Body of pancreas (tissue), 4 donors: ENCODE data around the gene RPL38. TPM values are rescaled to one million over a fixed set of nuclear protein-coding genes. Genes with fewer than 3 reads are reported as not detected.

ENCODE experiments used
- ATAC-seq: fragments of 150-250 bp; one replicate; pipeline ENCODE4 v1.9.1; 2016
- DNase-seq, 4 donors: peaks; one replicate each; pipeline ENCODE4 v3.0.0-alpha.2; 2019
- H3K27ac ChIP-seq, 4 donors: fragments of 200-600 bp; sonication (generic); 1 replicate in 3 of 4; 2 replicates in 1 of 4; pipeline versions ENCODE4 v1.5.1 to v1.6.1; 2016 to 2019; ENCODE audit warnings: mild to moderate bottlenecking in 1 of 4, mixed read lengths in 1 of 4, moderate library complexity in 1 of 4
- H3K27me3 ChIP-seq, 2 donors: fragments of 200-600 bp; sonication (generic); one replicate each; pipeline ENCODE4 v1.6.0; 2016; ENCODE audit warnings: mild to moderate bottlenecking in 1 of 2
- H3K36me3 ChIP-seq, 2 donors: fragments of 200-600 bp; sonication (generic); replicated peaks in 1 of 2; 2 replicates each; pipeline ENCODE4 v1.5.1; 2016; ENCODE audit warnings: low read depth in 2 of 2; ENCODE audit not compliant: insufficient read depth in 1 of 2
- H3K4me1 ChIP-seq: fragments of 200-600 bp; sonication (generic); one replicate; pipeline ENCODE4 v1.6.0; 2016
- H3K4me3 ChIP-seq, 2 donors: fragments of 200-600 bp; sonication (generic); 1 replicate in 1 of 2; 2 replicates in 1 of 2; pipeline ENCODE4 v1.5.1; 2016 to 2019
- H3K9me3 ChIP-seq, 3 donors: fragments of 200-600 bp; sonication (generic); 1 replicate in 2 of 3; 2 replicates in 1 of 3; pipeline ENCODE4 v1.5.1; 2016
- POLR2A ChIP-seq, 3 donors: fragments of 450-650 bp; IDR thresholded peaks; one replicate each; pipeline ENCODE4 v1.6.1; 2016; ENCODE audit warnings: antibody characterized with exemption in 3 of 3, mild to moderate bottlenecking in 2 of 3
- WGBS, 2 donors: methylation state at CpG; one replicate each; pipeline ENCODE4 v1.1.5; 2017; 5-methylcytosine and 5-hydroxymethylcytosine counted together
- intact Hi-C: fragments of 100-400 bp; cut with DNase I; formaldehyde crosslinking; loops from one replicate; pipeline ENCODE4 v1.15.1; 2023
- total RNA-seq, 2 donors: library from RNA; depleted of rRNA; stranded (reverse); fragments of >200 nt; gene quantifications; one replicate each; pipeline ENCODE4 v1.1.0, GENCODE V29; 2016
- TF ChIP-seq, protein P1 (sequence below), 7 experiments: fragments of 450-650 bp in 4 of 7; fragments of 200-600 bp in 3 of 7; sonication (generic) in 3 of 7; IDR thresholded peaks; one replicate each; pipeline ENCODE4 v1.5.1; 2016 to 2019; ENCODE audit warnings: antibody characterized with exemption in 7 of 7

RPL38 gene
- total RNA-seq, 2 donors from 2014 or later = 141 to 156 TPM

DNA sequence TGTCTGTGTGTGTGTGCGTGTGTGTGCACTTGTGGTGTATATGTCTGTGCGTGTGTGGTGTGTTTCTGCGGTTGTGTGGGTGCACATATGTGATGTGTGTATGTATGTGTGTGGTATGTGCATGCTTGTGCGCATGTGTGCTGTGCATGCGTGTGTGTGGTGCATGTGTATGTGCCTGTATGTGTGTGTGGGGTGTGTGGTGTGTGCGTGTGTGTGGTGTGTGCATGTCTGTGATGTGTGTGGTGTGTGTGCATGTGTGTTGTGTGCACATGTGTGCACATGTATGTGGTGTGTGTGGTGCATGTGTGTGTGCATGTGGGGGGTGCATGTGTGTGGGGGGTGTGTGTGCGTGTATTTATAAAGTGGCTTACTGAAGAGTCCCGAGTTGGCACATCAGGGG, 47.6 kb downstream of the RPL38 start:
- no peak for TF ChIP-seq POLR2A (IDR thresholded peaks at IDR 0.05)
- TF ChIP-seq, protein P1, sequence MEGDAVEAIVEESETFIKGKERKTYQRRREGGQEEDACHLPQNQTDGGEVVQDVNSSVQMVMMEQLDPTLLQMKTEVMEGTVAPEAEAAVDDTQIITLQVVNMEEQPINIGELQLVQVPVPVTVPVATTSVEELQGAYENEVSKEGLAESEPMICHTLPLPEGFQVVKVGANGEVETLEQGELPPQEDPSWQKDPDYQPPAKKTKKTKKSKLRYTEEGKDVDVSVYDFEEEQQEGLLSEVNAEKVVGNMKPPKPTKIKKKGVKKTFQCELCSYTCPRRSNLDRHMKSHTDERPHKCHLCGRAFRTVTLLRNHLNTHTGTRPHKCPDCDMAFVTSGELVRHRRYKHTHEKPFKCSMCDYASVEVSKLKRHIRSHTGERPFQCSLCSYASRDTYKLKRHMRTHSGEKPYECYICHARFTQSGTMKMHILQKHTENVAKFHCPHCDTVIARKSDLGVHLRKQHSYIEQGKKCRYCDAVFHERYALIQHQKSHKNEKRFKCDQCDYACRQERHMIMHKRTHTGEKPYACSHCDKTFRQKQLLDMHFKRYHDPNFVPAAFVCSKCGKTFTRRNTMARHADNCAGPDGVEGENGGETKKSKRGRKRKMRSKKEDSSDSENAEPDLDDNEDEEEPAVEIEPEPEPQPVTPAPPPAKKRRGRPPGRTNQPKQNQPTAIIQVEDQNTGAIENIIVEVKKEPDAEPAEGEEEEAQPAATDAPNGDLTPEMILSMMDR (IDR thresholded peaks at IDR 0.05) = no peak
- WGBS, 2 donors = 85% methylated on average over 8 of the region's 8 CpGs
- Histone ChIP-seq H3K9me3 (no peaks in the 10 kb centered on the region), H3K36me3 (no peaks in the 10 kb centered on the region), H3K4me1 (no peaks in the 10 kb centered on the region), H3K4me3 (no peak overlapping the region), H3K27me3 (no peaks in the 10 kb centered on the region), H3K27ac (no peak overlapping the region)
- ATAC-seq (no peak), DNase-seq (no peak)
- intact Hi-C loops = no loop called here

DNA sequence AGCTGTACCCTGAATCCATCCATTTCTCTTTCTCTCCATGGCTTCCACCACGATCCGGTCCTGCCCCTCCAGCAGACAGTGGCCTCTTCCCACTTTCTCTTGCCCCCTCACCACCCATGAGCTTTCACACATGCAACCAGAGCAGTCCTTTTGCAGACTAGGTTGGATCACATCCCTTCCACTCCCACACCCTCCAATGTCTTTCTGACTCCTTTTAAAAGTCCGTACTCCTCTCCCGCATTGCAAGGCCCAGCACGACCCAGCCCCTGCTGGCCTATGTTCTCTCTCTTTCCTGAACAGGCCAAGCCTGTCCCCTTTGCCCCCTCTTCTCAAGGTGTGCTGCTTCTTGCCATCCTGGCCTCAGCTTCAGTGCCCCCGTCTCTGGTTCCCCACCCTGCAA, 48.1 kb downstream of the RPL38 start:
- no peak for TF ChIP-seq POLR2A (IDR thresholded peaks at IDR 0.05)
- TF ChIP-seq, protein P1 (IDR thresholded peaks at IDR 0.05) = no peak

GRCh38 chr17:74252211-74252610, 48.7 kb downstream of the RPL38 start:
- no peaks in the 10 kb centered on the region for H3K36me3 ChIP-seq
- TF ChIP-seq, protein P1 (IDR thresholded peaks at IDR 0.05) = no peak
- no peak for TF ChIP-seq POLR2A (IDR thresholded peaks at IDR 0.05)
- no peaks in the 10 kb centered on the region for H3K4me1 ChIP-seq
- H3K27me3 ChIP-seq = no peaks in the 10 kb centered on the region
- ATAC-seq (no peak), DNase-seq (no peak)
- no peaks in the 10 kb centered on the region for H3K9me3 ChIP-seq
- intact Hi-C loops = no loop called here
- WGBS, 2 donors = 84 to 100% methylated on average over 5 to 8 of the region's 8 CpGs
- H3K4me3 ChIP-seq = no peak overlapping the region
- no peak overlapping the region for H3K27ac ChIP-seq

More for the DNA sequence above, 48.1 kb downstream of the RPL38 start:
- no peaks in the 10 kb centered on the region for H3K36me3 ChIP-seq
- WGBS, 2 donors = 81 to 86% methylated on average over 6 of the region's 6 CpGs
- DNase-seq (no peak), ATAC-seq (no peak)
- intact Hi-C loops = no loop called here
- H3K4me3 ChIP-seq = no peak overlapping the region
- H3K4me1 ChIP-seq = no peaks in the 10 kb centered on the region
- no peaks in the 10 kb centered on the region for H3K9me3 ChIP-seq
- H3K27me3 ChIP-seq = no peaks in the 10 kb centered on the region
- no peak overlapping the region for H3K27ac ChIP-seq

DNA sequence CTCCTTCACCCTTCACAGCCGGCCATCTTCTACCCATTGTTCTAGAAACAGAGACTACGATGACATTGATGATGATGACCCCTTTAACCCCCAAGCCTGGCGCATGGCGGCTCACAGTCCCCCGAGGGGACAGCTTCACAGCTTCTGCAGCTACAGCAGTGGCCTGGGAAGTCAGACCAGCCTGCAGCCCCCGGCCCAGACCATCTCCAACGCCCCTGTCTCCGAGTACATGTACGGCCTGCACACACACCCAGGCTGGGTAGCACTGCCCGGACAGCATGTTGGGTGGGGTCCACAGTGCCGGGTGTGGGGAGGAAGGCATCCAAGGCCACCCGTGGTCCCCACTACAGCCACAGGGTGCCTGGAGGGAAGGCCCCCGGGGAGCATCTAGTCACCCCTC, 49.6 kb downstream of the RPL38 start:
- no peak for TF ChIP-seq POLR2A (IDR thresholded peaks at IDR 0.05)
- TF ChIP-seq, protein P1 (IDR thresholded peaks at IDR 0.05) = no peak
- Histone ChIP-seq H3K4me1 (no peaks in the 10 kb centered on the region), H3K27me3 (no peaks in the 10 kb centered on the region), H3K27ac (no peak overlapping the region), H3K36me3 (no peaks in the 10 kb centered on the region), H3K4me3 (no peak overlapping the region), H3K9me3 (no peaks in the 10 kb centered on the region)
- ATAC-seq (no peak), DNase-seq (no peak)
- WGBS, 2 donors = 85% methylated on average over 13 of the region's 13 CpGs; no CpG with 5 or more reads in 1 of the 2 donors
- intact Hi-C loops = no loop called here

- DNase-seq (no peak), ATAC-seq (no peak)
- Histone ChIP-seq H3K27ac (no peak overlapping the region), H3K4me1 (no peaks in the 10 kb centered on the region), H3K27me3 (no peaks in the 10 kb centered on the region), H3K9me3 (no peaks in the 10 kb centered on the region), H3K36me3 (no peaks in the 10 kb centered on the region), H3K4me3 (no peak overlapping the region)
- intact Hi-C loops = no loop called here
- TF ChIP-seq POLR2A (IDR thresholded peaks at IDR 0.05) = no peak
- TF ChIP-seq, protein P1 (IDR thresholded peaks at IDR 0.05) = no peak
- WGBS, 2 donors = 82 to 89% methylated on average over 4 to 10 of the region's 10 CpGs
These were observed 53.8 kb downstream of the RPL38 start for GRCh38 chr17:74257311-74257710.
